Stimulated activated CD4-positive, alpha-beta T cell treated with anti-CD3 and anti-CD28 coated beads, TNF-alpha, amount 100 ng/mL, for 1 hour (primary cell): ENCODE results near the gene THSD4.

Source experiments
- DNase-seq, 3 donors: peaks; one replicate each; pipeline ENCODE4 v3.0.0-alpha.2; 2020; ENCODE audit warnings: low read depth in 3 of 3, low spot score in 1 of 3

The THSD4 gene

DNA sequence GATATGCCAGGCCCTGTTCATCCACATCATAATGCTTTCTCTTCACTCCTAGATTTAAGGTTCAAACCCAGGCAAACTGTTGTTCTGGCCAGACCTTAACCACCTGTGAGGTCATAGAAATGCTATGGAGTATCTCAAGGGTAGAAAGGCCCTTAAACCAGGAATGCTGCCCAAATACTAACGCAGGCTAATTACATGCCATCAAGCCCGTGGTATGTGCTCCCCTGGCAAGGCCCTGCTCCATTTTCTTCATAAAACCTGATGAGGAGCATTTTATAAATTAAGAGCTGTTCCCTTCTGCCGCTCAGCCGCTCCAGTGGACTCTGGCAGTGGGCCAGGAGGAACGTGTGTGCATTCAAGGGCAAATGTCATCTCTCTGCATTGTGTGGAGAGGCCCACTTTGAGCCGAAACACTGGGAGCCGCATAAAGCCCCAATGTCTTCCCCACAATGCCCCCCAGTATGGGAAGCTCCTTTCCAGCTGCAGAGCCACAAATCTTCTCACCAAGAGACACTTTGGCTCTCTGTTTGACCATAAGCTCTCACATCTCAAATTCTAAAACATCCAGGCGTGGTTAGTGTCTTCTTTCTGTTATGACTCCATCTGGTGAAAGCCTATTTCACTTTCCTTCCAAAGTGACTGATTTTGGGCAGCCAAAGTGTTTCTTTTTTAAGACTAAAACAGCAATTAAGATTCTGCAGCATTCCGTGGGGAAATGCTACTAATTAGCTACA is 484.3 kb downstream of the THSD4 start:
- DNase-seq, result no peak

GRCh38 chr15:71600237-71600636 is 485.0 kb downstream of the THSD4 start:
- DNase-seq, result no peak

DNA sequence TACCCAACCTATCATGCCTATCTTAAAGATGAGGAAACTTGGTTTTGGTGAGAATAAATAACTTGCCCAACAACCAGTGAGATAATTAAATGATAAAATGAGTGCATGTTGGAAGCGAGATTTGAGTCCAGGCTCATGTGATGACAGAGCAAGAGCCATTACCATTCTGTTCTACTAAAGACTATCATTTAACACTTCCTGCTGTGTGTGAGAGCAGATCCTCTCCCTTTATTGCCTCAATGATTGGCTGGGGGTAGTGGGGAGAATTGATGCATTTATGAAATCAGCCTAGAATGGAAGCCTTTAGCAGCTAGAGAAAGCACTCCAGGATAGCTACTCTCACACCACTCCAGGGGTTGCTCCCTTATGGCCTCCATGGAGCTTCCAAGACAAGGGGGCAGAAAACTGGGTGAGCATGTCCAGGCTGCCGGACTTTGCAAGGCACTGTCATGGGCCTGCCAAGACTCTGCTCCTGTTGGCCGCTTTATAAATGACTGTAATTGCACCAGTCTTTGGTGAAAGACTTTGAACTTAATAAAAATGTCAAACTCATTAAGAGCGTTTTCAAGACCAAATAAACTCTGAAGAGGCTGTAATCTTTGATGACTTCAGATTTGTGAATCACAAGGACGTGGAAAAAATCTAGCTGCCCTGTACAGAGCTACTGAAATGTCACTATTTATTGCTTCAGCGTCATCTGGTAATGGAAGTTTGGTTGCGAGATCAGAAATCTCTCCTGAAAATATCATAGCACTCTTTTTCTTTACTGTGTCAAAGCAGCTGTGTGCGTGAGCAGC is 486.0 kb downstream of the THSD4 start:
- no peak for DNase-seq

DNA sequence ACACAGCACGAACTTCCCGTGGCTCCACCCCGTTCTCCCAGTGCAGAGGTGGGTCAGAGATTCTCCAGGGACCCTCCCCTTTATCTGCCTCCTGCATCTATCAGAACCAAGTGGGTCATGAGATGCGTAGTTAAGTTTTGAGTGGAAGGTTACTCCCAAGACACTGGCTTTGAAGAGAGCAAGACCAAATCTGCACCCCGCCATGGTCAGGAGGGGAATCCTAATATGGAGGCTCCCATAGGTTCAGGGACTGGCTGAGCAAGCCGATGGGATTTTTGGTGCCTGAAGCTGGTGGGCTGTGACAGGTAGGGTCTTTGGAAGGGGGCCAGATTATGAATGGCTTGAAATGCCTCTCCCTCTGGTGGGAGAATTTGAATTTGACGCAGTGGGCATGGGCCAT is 488.1 kb downstream of the THSD4 start:
- no peak for DNase-seq

DNA sequence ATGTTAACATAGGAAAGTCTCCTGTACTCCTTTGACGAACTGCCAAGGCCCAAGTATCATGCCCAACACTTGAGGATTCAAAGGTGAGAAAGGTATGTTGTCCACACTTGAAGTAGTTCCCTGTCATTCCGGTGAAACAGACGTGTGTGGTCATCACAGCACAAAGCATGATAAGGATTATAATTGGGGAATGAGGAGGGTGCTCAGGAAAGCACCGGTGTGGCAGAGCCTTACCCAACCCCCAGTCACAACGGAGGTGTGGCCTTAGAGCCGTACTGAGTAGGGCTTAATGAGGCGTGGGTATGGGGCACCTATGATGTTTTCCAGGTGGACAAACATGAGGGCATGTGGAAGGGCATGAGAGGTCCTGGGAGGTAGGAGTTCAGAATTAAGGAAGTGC is 492.1 kb downstream of the THSD4 start:
- DNase-seq, result no peak

- no peak for DNase-seq
These were observed 495.7 kb downstream of the THSD4 start for GRCh38 chr15:71610728-71611552.

DNA sequence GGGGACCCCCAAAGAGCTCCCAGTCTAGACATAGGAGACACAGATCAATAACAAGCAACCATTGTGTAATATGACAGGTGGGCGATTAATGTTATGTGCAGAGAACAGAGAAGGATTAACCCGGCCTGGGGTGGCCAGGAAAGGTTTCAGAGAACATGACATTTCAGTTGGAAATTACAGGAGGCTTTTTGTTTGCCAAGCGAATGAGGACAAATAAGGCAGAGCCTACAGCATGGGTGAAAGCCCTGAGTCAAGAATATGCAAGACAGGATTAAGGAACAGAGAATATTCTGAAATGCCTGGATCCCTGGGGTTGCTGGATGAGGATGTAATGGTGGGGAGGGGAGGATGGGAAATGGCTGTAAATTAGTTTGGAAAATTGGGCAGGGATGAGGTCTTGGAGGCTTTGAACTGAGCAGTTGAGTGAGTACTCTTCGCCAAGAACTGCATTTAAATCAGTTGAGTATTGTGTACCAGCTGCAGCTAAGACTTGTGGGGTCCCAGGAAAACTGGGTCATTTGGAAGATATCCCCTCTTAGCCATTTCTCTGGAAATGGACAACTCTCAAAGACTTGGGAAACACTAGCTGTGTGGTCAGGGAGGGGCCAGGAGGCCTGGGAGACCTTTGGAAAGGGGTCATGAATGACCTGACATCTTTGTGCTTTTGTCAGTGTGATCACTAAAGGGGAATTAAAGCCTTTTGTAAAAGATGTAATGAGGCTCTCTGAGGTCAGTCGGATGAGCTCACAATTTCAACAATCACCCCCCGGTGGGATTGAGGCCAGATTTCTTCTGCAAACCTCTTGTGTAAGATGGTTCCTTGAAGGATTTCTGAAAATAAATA is 496.5 kb downstream of the THSD4 start:
- no peak for DNase-seq

DNA sequence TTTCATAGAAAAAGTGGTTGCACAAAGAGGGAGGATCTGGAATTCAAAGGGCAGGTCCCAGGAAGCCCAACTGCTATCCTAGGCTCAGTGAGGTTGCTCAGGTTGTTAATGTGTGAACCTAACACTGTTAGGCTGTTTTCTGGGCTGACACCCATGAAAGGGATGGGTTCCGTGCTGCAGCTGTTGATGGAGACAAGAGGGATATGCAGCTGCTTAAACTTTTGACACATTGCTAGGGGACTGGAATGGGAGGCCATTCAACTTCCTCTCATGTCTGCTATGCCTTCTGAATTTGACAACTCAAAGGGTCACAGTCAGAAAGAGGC is 497.1 kb downstream of the THSD4 start:
- DNase-seq, result no peak

GRCh38 chr15:71612869-71613268 is 497.6 kb downstream of the THSD4 start:
- DNase-seq, result no peak

- no peak for DNase-seq
These were observed 507.8 kb downstream of the THSD4 start for GRCh38 chr15:71623111-71623510.

DNA sequence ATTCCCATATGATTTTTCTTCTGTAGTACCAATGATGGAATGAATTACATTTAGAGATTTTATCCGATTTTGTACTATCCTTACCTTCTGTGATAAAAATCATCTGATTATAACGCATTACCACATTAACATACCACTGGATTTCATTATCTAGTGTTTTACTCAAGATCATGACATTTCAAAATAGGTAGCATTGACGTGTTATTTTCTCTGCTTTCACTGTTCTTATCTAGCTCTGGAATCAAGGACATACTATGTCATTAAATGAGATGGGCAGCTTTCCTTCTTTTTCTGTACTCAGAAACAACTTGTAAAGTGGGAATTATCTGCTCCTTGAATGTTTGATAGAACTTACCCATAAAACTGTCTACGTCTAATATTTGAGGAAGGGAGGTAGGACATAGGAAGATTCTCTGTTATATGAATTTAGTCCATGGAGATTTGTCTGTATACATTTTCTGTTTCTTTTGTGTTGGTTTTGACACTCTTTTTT is 511.4 kb downstream of the THSD4 start:
- no peak for DNase-seq

DNA sequence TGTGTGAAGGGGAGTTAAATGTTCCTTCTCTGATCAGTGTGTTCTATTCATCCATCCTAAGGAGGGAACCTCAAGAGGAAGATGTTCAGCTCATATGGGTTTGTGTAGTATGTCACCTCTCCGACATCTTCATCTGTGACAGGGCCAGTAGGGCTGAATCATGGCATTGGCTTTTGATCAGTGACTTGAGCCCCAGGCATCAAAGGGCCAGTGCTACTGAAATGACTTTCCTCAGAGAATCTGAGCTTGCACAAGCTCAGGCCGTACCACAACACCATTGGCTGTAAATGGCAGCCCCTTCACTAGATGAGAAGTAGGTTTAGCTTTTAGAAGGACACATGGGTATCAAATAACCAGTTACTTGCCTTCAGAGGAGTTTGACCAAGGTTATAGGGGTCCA is 511.9 kb downstream of the THSD4 start:
- no peak for DNase-seq

- no peak for DNase-seq
These were observed 512.3 kb downstream of the THSD4 start for GRCh38 chr15:71627604-71628003.

DNA sequence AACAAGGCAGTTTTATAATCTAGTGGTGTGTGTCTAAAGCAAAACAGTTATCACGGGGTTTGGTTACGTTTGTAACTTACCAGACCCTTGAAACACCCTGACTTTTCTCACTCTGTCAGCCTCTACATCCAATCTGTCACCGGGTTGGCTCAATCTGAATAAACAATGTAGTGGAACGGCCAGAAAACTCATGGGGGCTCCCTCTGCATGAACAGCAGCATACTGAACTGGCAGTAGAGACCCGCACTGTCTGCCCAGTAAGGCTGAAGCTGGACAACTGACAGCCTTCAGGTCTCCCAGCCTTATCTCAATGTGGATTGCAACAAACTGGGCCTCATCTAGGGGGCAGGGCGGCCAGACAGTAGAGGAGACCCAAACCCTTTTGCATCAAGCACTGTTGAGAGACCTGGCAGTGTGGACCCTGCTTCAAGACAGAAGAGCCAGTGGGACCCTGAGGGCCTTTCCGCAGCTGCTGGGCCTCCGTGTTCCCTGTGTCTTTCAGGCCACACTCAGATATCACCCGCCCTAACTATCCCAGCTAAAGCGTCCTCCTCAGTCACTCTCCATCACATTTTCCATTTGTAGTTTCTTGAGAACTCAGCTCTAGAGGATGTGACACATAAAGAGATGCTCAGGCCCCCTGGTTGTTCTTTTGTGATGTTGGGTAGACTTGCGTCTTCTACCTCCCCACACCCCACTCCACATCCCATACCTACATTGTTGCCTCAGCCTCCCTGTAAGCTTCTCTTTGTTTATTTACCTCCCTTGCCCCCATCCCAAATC is 513.9 kb downstream of the THSD4 start:
- no peak for DNase-seq

DNA sequence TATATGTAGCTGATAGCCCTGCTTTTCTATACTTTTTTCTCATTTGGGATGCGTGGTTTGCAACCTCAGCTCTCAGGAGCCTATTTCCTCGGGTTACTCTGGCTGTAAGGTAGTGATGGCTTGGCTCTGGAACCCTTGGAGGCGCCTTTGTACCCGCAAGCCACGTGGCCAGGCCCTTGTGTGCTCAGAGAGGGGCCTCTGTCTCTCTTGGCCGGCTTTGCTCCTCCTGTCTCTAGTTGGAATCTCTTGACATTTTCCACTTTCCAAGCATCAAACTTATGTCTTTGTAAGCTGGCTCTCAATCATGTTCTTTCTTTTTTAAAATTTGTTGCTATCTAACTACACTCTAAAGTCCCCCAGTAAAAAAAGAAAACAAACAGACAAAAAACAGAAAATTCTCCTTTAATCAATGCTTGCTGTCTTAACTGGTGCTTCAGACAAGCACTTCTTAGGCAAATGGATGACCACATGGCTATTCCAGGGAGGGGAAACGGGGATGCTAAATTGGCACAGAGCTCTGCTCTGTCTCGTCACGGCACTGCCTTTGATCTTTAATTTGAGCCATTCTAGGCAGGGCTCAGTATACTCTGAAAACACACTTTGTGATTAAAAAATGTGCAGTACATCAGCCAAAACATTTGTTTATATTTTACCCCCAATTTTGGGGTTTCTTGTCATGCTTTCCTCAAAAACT is 514.7 kb downstream of the THSD4 start:
- no peak for DNase-seq

GRCh38 chr15:71630475-71630809 is 515.2 kb downstream of the THSD4 start:
- no peak for DNase-seq

DNA sequence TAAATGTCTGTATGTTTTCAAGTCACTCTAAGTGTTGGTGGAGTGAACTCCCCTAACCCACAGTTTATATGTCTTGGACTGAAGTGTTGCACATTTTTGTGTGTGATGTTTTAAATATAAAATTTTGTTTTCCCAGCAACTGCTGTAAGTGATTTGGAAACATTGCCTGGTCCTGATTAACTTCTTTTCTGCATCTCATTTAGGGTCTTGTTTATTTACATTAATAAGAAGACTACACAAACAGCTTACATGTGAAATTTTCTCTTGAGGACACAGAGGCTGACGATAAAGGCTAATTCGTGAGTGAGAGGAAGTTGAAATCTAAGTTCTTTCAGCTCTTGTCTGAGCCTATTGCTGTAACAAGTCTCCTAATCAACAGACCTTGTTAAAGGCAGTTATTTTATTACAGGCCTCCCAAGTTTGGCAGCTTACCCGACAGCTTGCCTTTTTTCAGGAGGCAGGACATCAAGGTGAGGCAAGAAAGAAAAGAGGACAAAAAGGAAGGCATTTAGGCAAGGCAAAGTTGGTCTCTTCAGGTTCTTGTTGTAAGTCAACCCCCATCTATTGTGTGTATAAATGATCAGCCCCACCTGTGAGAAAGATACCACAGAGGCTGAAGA is 517.4 kb downstream of the THSD4 start:
- DNase-seq, result no peak

DNA sequence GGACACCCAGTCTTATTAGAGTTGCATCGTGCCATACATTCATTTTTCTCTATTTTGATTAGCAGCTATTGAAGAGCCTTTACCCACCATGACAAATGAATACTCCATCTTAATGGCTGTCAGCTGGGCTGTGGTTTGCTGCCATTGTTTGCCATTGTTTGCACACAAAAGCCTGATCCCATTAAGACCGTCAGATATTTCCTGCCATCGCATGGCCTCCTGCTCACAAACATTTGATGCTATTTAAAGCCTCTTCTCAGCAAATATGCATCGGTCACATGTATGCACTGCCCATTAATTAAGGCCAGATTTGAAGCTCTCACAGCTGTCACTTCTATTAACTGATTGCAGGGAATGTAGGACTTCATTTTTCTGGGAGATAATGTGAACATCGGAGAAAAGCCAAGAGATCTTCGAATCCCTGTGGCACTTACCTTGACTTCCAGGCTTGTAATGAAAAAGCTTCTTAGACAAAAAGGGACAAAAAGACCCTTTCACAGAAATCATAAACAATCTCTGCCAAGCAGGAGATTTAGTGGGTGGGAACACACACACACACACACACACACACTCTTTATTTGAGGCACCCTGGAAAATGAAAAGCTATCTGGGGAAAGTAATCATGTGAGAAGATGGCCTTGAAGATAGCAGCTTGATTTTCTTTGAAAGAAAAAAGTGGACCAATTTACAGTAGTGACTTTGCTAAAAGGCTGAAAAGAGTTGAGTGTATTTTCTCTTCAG is 519.7 kb downstream of the THSD4 start:
- no peak for DNase-seq

DNA sequence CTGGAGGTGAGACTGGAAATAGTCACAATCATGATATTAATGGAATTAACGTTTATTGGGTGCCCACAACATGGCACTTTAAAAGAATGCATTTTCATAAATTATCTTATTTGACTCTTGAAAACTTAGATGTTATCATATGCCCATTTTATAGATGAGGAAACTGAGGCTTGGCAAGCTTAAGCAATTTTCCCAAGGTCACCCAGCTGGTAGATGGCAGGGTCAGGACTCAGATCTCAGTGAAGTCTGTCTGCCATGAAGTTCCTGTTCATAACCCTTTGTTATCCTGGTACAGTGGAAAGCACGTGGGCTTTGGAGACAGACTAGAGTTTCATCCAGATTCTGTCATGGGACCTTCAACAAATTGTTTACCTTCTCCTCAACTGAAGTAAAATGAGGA is 520.5 kb downstream of the THSD4 start:
- DNase-seq, result no peak
